ENCODE results near the gene DTL. TPM values are rescaled to one million over a fixed set of nuclear protein-coding genes. Genes with fewer than 3 reads are reported as not detected.

Gene DTL
- total RNA-seq, 1 experiment from 2014 or later, result 73.0 TPM

DNA sequence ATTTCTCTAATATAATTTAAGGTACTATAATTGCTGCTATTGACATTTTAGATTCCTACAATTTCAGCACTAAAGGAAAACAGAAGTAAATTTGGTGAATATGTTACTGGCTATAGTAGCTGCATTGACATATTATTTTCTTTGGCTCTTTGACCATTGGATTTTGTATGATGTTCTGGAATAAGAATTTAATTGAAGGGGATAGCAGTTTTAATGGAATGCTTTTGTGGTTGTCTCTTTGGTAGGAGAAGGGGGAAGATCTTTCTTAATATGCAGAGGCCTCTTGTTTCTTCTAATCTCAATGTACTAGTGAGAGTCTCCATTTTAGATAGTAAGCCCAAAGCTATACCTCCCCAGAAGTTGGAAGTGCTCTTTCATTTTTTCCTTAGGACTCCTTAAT is 6.9 kb downstream of the DTL start:
- no peak overlapping the region for H4K91ac ChIP-seq (ENCODE audit: insufficient read length, low read depth, low read length)

More for the DNA sequence above, 6.9 kb downstream of the DTL start:
- H2BK20ac ChIP-seq (ENCODE audit: low read depth, low read length, poor library complexity, severe bottlenecking), result no peak overlapping the region
- no peak overlapping the region for H2AFZ ChIP-seq (ENCODE audit: low read length)
- H4K5ac ChIP-seq (ENCODE audit: insufficient read length, low read depth, low read length), result no peak overlapping the region
- H2BK5ac ChIP-seq (ENCODE audit: insufficient read length, low read length), result no peak overlapping the region
- no peak overlapping the region for H3K27ac ChIP-seq (ENCODE audit: insufficient read length, low read depth, low read length)
- H3K56ac ChIP-seq (ENCODE audit: insufficient read length, low read depth, low read length), result no peak overlapping the region
- no peak overlapping the region for H4K8ac ChIP-seq (replicated peaks; ENCODE audit: insufficient read length, low read depth, low read length)
- H3K23ac ChIP-seq (ENCODE audit: insufficient read length, low read depth, low read length), result no peak overlapping the region
- H3K18ac ChIP-seq (ENCODE audit: insufficient read length, low read depth, low read length), result no peak overlapping the region
- Mint-ChIP-seq H3K4me3 (no peak overlapping the region), H3K27me3 (ENCODE audit: low read depth) (no peaks in the 10 kb centered on the region; the same call in 1 of the 2 replicates), H3K9me3 (no peaks in the 10 kb centered on the region), H3K4me1 (peaks cover 12 to 17% of the 10 kb centered on the region in 2 experiments), H3K36me3 (ENCODE audit: insufficient read depth in 1 of 3, low read depth in 3 of 3) (peaks cover 28 to 46% (median 42%) of the 10 kb centered on the region in 3 experiments; a peak in 6 of 7 replicates), H3K27ac (no peak overlapping the region)
- no peaks in the 10 kb centered on the region for H3K4me1 ChIP-seq (ENCODE audit: insufficient read depth, low read length)
- peaks cover 13% of the 10 kb centered on the region; the same call in 1 of the 2 replicates for H3K79me2 ChIP-seq (ENCODE audit: insufficient read depth, low read length)
- TF ChIP-seq, protein P1, sequence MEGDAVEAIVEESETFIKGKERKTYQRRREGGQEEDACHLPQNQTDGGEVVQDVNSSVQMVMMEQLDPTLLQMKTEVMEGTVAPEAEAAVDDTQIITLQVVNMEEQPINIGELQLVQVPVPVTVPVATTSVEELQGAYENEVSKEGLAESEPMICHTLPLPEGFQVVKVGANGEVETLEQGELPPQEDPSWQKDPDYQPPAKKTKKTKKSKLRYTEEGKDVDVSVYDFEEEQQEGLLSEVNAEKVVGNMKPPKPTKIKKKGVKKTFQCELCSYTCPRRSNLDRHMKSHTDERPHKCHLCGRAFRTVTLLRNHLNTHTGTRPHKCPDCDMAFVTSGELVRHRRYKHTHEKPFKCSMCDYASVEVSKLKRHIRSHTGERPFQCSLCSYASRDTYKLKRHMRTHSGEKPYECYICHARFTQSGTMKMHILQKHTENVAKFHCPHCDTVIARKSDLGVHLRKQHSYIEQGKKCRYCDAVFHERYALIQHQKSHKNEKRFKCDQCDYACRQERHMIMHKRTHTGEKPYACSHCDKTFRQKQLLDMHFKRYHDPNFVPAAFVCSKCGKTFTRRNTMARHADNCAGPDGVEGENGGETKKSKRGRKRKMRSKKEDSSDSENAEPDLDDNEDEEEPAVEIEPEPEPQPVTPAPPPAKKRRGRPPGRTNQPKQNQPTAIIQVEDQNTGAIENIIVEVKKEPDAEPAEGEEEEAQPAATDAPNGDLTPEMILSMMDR (conservative IDR thresholded peaks at IDR 0.05), result no peak
- H2BK120ac ChIP-seq (ENCODE audit: low read depth, low read length, poor library complexity, severe bottlenecking), result no peak overlapping the region
- H3K14ac ChIP-seq (ENCODE audit: insufficient read depth, low read length), result no peak overlapping the region
- H3T11ph ChIP-seq (ENCODE audit: low read length), result no peak overlapping the region
- H3K9me3 ChIP-seq (ENCODE audit: control insufficient read depth, low read depth, low read length), result no peaks in the 10 kb centered on the region
- H4K20me1 ChIP-seq (ENCODE audit: control insufficient read depth, insufficient read depth, insufficient read length), result no peaks in the 10 kb centered on the region
- no peak overlapping the region for H3K4ac ChIP-seq (ENCODE audit: low read depth, low read length)
- no peak overlapping the region for H3K4me2 ChIP-seq (ENCODE audit: insufficient read depth, insufficient read length, low read length)
- DNase-seq, result no peak
- peaks cover 4% of the 10 kb centered on the region for H3K79me1 ChIP-seq (ENCODE audit: insufficient read depth, low read depth, low read length, poor library complexity, severe bottlenecking)
- no peak overlapping the region for H2BK15ac ChIP-seq (ENCODE audit: low read depth, low read length)
- H2BK12ac ChIP-seq (ENCODE audit: insufficient read length, low read depth, low read length), result no peak overlapping the region
- no peaks in the 10 kb centered on the region for H3K23me2 ChIP-seq (ENCODE audit: insufficient read length, low read depth, low read length, poor library complexity, severe bottlenecking)
- no peak overlapping the region for H2AK5ac ChIP-seq (ENCODE audit: insufficient read length, low read length)
- no peak overlapping the region for H3K9ac ChIP-seq (ENCODE audit: extremely low read depth, insufficient read length, low read length)
- no peaks in the 10 kb centered on the region for H3K27me3 ChIP-seq (ENCODE audit: insufficient read depth, low read length)

Measured in H9 (cell line).